ELF-1 (cell line): ENCODE measurements around the gene ETV6.

Experiments used
- DNase-seq: peaks from one replicate; pipeline ENCODE4 v3.0.0-alpha.2; 2016; ENCODE audit warnings: low read depth, low spot score

Gene ETV6

DNA sequence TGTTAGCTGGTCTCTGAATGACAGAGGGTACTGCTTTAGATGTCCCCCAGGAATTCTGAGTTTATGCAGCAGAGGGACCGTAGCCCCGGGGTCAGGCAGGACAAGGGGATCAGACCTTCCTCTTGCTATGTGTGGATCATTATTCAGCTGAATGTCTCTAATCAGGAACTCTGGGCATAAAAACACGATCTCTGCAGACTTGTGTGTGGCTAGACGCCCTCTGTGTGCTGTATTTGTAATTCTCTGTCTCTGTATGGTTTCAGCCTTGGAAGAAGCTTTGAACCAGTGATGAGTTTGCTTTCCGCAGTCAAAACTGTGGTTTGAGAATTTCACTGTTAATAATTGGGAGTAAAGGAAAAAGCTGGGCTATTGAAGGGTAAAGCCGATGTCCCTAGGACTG, 125.3 kb downstream of the ETV6 start:
- DNase-seq: no peak

DNA sequence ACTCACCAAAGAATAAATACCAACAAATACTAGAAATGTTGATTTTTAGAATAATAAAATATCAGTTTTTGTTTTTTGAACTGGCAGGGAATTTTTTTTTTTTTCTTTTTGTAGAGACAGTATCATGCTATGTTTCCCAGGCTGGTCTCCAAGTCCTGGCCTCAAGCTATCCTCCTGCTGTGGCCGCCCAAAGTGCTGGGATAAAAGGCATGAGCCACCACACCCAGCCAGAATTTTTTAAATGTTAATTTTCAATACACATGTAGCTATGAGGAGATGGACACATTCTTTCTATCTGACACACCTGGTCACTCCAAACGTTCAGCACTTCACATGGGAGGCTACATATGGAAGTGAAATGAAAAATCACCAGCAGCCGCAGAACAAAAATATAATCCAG, 126.8 kb downstream of the ETV6 start:
- DNase-seq: no peak

DNA sequence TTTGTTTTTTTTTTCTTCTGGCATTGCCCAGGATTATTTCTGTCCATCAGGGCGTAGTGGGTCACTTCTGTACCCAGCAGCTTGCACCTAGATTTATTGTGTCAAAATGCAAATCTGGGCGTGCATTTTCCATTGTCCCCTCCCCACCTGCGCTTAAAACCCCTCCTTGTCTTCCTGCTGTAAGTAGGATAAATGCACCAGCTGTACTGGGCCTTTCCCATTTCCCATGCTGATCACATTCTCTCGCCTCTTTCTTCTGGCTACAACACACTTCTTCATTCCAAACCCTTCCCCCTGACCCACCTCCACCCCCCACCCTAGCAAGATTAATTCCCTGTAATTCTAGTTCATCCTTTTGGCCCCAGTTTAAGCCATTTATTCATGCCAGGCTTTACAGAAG, 128.0 kb downstream of the ETV6 start:
- no peak for DNase-seq

DNA sequence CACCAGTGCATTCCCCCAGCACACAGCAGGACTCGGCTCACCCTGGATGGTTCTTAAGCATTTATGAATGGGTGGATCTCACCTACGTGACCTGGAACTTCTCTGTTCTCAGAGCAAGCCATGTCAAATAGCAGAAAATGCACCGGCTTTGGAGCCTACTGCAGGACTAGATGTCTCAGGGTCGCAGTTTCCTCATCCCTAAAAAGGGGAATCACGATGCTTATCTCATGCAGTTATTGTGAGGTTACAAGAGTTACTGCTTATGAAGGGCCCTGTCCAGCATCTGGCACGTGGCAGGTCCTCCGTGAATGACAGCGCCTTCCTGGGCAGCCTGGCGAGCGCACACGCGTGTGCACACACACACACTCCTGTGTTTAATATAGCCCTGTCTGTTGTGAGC, 128.5 kb downstream of the ETV6 start:
- DNase-seq: no peak

DNA sequence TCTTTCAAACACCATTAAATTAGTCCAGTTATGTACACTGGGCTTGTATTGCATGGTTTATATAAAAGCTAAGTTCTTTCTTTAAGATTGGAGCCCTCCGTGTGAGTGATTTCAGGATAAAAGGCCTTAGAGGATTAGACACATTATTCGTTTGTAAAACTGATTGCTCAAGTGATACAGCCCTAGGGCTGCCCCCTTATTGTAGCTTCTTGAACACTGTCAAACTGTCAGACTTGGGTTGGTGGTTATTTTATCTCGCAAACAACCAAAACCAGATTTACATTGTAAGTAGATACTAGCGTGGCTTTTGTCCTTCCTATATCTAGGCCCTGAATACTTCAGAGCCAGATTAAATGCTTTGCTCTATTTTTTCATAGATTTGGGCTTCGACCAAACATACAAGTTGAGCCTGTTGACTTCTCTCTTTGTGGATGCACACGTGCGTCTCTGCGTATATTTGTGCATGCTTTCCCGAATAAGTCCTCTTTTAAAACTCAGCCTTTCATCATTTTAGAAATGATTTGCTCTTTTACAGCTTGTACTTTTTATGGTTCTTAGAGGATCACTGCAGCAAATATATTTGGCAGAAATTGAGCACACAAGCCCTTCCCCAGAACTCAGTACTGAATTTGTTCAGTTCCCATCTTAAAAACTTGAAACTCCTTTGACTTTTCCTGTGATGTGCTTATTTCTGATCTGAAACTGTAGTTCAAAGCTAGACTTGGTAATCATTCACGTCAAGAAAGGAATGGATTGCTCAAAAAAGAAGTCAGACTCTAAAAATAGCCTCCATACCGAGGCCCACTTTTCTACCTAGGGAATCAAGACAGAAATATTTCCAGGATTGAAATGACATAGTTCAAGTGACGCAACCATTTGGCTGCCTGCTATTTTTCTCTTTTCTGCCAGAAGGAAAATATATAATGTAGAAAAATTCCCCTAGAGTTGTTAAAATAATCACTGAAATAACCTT, 129.5 kb downstream of the ETV6 start:
- DNase-seq: no peak

DNA sequence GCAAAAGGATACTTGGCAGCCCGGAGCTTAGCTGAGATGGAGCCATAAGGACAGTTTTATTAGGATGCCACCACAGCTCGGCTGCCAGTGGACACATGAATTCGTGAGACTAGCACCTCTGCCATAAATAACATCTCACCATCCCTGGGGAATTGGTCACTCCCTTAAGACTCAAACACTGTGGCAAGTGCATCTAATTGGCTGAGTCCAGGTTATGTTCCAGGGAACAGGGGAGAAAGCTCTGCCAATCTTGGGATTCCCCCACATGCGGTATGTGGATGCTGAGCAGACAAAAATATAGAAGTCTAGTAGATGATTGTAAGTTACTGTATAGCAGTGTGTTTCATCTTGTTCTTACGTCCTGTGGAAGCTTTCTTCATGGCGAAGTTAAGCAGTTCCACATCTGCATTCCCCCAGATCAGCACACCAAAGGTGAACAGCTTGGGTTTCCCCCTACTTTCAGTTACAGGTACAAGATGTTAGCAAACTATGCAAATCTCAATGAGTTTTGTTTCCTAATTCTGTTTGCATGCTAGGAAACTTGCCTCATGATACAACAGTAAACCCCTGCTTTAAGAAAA, 131.1 kb downstream of the ETV6 start:
- no peak for DNase-seq

DNA sequence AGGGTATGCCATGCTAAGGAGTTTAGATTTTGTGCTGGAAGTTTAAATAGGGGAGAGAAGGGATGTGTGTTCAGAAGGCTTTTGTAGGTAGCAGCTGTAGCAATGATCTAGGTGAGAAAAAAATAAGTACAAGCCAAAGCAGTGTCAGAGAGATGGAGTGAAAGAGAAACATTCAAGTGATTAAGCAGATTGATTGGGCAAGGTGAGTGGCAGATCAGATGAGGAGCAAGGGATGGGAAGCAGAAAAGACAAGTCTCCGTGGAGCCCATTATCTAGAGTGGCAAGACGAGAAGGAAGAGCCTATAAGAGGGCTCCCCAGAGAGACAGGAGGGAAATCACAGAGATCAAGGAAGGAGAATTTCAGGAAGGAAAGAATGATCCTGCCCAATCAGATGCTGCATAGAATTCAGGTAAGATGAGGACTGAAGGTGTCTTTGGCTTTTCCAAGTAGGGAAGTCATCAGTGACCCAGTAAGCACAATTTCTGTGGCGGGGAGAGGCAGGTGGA, 133.5 kb downstream of the ETV6 start:
- no peak for DNase-seq

DNA sequence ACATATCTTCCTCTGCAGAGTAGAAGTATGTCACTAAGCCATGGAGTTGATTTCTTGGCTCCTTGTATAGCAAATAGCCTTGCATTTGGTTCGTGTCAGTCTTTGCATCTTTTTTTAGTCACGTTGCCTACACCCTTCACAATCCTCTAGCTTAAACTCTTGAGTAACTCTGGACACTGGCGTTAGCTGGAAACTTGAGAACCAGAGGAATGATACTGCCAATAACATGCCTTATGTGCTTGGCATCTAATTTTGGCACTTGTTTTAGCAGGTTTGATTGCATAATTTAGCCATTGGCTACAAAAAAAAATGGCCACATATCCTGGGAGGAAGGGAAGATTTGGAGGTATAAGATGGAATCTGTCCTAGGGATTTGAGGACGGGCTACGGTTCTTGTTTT, 136.2 kb downstream of the ETV6 start:
- no peak for DNase-seq

DNA sequence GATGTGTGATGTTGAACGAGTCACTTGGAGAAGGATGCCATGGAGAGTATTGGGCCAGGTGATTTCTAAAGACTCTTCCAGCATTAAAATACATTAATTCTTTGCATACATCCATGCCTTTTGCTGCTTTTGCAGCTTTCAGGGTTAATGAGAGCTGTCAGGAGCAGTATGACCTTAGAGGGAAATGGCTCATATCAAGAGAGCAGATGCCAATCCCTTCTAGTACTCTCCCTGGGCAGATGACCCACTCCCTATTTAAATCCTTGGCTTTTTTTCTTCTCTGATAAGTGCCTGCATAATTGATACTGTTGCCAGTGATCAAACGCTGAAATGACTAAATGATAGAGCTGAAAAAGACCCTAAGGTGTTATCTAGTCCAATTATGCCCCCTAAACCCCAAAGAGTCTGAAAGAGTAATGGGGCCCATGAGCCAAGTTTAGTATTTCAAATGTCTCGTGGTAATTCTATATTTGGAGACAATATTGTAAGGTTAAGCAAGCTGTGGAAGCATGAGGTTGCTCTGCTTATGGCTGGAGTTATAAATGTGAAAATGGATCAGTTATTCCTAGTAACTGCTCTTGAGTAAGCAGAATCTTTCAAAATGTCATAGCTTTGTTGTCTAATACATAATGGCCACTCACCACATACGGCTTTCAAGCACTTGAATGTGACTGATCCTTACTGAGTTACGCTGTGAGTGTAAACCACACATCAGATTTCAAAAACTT, 137.3 kb downstream of the ETV6 start:
- no peak for DNase-seq

DNA sequence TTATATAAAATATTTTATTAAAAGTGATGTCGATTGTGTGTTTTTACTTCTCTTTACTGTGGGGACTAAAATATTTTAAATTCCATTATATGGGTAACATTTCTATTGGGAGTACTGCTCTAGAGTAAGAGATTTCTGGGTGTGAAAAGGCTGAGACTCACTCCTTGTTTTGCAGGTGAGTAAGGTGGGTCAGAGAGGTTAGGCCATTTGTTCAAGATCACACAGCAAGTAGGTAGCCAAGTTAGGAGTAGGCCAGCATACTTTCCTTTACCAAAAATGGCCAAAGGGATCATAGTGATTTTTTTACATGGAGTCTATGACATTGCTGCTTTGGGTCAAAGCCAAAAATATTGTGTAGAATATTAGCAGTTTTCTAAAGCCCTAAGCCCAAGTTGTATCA, 138.0 kb downstream of the ETV6 start:
- no peak for DNase-seq

DNA sequence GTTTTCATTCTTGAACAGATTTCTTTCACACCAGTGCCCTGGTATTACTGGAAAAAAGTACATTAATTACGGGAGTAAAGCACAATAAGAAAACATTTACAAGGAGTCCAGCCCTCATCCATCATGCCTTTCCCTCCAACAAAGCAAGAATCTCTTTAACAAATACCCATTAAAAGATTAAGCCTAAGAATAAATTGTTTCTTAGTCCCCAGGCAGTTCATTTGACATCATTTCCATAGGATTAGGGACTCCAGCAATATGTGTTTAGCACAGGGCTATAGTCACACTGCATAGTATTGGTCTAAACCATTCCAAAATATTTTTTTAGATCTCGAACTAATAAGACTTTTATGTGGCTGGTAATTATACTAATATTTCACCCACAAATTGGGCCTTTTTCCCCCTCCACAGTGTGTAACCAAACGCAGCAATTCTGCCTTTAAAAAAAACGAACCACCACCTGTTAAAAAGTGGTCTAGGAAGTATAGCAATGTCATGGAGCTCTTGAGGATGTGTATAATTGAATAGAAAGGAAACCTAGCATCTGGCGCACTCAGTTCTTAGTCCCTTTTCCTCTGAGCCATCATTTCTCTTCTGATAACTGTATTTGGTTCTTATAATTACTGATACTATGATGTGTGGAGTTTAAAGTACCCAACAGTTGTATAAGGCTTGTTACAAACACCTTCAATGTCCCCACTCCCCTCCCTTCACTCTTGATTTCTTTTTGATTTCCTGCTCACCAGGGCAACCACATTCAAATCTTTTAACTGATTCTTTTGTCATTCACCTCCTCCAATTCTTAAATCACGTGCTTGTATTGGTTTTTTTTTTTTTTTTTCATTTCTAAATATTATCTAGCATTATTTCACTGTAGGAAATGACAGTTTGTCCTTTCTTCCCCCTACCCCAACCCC, 138.7 kb downstream of the ETV6 start:
- no peak for DNase-seq

DNA sequence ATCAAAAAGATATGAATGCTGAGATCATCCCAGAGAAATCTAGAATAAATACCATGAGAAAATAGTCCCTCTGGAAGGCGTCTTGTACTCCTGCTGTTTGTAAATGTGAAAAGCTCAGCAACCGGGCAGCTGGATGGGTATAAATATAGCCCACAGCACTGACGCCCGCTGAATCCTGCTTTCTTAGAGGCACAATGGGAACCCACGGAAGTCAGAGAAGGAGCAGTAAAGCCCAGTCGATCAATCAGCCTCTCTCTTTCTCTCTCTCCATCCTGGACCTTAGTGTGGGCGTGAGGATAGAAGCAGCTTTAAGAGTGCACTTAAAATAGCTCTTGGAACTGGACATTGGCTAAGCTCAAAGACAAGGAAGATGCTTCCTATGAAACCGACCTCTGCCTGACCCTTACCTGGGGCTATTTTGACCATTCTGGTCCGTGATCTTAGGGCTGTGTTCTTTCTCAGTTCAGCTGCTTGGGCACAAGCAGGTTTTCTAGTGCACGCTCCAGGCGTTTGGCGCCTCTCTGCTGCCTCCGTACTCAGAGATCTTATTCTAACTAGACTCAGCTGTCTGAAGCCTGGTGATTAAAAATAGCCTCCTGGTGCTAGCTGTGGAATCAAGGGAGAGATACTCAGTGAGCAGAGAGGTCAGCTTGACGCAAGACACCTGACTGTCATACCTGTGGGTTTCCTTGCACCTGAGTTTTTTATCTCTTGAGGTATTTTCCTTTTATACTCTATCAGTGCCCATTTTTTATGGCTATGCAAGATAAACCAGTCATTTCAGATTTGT, 144.6 kb downstream of the ETV6 start:
- DNase-seq: peak; percentile 45

DNA sequence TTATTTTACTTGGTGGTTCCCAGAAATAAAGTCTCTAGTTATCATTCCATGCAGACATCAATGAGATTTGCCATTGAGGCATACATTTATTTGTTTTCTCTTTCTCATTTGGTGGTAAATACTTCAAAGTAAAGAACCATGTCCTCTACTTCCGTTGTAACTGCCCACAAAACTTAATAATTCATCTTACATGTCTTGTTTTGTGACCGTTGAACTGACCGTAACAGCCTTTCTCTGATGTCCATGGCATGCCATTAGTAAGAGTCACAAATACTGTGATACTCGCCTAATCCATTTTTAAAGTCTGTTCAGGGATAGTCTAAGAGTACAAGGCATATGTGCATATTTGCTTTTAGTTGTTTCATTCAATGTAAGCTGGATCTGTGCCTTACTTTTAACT, 145.3 kb downstream of the ETV6 start:
- DNase-seq: no peak

DNA sequence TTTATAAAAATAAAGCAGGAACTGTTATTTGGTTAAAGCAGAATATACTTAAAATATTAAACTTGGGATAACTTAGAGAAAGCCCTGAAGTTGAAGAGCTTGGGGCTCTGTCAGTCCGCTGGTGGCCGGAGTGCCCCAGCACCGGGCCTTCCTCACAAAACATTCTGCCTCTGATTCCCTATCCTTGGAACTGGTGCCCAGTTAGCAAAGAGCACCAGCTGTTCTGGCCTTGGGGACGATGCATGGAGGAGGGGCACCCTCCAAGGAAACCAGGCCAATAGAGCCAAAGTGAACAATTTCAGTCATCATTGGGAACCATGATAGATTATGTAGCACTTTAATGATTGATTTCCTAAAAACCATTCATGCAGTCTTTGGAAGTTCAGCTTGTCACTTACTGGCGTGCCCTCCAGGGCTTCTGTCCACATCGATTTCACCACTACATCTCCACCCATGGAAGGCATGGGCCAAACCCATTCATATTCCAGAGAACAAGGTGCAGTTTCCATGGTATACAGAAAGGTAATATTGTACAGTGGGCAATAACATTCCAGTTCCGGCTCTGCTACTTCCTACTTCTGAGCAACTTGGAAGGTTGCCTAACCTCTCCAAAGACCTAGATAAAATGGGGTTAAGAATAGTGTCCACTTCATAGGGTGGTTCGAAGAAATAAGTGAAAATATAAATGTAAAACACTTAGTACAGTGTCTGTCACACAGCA, 145.9 kb downstream of the ETV6 start:
- no peak for DNase-seq

DNA sequence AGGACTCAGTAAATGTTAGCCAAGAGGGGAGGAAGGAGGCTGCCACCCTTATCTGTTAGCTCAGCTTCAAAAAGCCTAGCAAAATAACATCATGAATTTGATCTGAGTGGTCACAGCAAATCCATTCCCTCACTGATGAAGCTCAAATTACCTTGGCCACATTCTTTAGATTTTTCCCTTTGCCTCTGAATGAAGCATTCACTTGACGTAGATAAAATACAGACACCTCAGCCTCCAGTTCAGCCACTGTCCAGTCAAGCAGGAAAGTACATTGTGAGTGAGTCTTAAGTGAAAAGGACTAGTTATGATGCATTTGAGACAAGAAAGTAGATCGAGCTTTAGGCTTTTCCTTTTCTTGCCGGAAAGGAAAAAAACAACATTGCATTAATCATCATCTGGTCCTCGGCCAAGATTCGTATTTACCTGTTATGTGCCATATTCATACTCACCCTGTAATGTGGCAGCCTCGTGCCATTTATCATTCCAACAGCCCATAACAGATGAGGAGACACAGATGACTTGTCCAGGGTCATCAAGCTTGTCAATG, 146.5 kb downstream of the ETV6 start:
- peak; percentile 45 for DNase-seq

DNA sequence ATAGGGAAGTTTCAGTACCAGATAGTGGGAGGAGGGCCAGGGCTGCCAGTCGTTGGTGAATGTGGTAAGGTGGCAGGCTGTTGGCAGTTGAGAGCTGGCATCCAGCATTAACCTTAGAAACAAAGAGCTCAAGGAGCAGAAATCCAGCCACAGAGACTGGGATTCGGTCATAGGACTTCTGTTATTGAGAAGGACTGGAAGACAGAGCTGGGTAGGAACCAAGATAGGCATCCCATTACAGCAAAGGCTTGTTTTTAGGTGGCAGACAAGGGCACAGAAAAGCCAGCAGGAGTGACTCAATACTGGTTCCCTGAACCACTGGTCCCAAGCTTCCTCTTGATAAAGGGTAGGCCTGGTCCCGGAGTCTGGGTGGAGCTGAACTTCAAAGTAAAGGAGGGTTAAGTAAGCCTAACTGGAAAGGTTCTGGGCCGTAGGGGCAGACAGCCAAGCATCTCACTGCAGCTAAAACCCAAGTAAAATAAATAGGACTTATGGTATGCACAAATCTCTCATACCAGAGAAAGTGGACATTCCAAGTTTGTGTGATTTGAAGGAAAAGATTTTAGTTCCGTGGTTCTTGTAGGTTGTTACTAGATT, 147.9 kb downstream of the ETV6 start:
- peak; percentile 48 for DNase-seq

DNA sequence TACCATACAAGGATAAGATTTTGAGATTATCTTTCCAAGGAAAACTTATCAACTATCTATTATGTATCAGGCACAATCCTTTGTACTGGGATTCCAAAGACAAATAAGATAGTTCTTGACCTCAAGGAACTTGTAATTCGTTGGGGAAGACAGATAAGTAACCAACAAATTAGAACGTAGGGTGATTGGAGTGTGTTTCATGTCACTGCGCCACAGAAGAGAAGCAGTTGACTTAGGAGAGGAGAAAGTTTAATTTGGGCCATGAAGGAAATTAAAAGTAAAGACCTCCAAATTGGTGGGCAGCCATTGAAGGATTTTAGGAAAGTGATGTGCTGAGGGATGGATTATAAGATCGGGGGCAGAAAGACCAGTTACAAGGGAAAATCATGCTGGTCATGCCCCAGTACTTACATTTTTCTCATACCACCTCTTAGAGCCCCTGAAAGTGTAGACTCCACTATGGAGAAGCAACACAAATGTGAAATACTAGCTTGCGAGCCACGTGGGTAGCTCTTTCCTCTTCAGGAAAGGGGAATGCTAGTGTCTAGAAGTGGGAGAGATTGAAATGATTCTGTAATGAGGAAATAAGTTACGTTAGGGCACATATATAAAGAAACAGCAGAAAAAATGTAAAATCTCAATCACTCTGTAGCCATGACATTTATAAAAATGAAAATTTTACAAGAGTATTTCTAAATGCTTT, 148.7 kb downstream of the ETV6 start:
- no peak for DNase-seq

DNA sequence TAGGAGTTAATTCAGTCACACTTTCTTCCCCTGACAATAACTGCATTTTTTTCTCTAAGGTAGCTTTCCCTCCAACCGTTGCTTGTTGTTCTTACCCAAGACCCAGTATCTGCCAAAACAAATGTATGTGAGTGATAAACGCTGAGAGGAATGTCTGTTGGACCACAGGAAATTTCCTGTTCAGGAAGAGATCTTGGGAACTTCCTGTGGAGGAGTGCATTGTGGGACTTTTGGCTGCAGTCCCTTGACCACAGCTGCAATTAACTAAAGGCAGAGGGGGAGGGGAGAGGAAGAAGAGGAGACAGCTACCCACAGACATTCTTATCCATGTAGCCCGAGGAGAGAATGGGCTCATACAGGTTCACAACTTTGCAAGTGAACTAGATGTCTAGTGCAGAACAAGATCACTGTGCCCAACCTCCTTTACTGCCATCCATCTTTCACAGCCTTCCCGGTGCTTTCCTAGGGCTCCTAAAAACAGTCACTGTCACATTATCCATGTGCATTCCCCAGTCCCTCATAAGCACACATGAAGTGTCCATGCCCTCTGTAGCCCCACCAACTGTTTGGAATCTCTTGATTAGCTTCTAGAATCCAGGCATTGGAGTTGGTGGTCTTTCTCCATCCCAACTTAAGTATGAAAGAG, 149.5 kb downstream of the ETV6 start:
- DNase-seq: no peak
